Measurements from ENCODE around the gene SPATA21.

SPATA21 gene

GRCh38 chr1:16420424-16421118, 16.7 kb downstream of the SPATA21 start:
- DNase-seq (ENCODE audit: low read depth): no peak

GRCh38 chr1:16418823-16419425, 18.3 kb downstream of the SPATA21 start:
- DNase-seq (ENCODE audit: low read depth): no peak

- no peak for DNase-seq (ENCODE audit: low read depth)
These were observed 24.0 kb downstream of the SPATA21 start for GRCh38 chr1:16413191-16413590.

- DNase-seq (ENCODE audit: low read depth): no peak
These were observed 26.4 kb downstream of the SPATA21 start for GRCh38 chr1:16410803-16411202.

- DNase-seq (ENCODE audit: low read depth): no peak
These were observed 27.6 kb downstream of the SPATA21 start for GRCh38 chr1:16409536-16410152.

GRCh38 chr1:16406868-16407267, 30.4 kb downstream of the SPATA21 start:
- no peak for DNase-seq (ENCODE audit: low read depth)

- no peak for DNase-seq (ENCODE audit: low read depth)
These were observed 31.8 kb downstream of the SPATA21 start for GRCh38 chr1:16405441-16405840.

GRCh38 chr1:16402742-16403141, 34.5 kb downstream of the SPATA21 start:
- peak; percentile 45 for DNase-seq (ENCODE audit: low read depth)

GRCh38 chr1:16398371-16398953, 38.8 kb downstream of the SPATA21 start:
- DNase-seq (ENCODE audit: low read depth): no peak

- no peak for DNase-seq (ENCODE audit: low read depth)
These were observed 40.1 kb downstream of the SPATA21 start for GRCh38 chr1:16397120-16397519.

GRCh38 chr1:16396591-16396990, 40.6 kb downstream of the SPATA21 start:
- peak; percentile 48 for DNase-seq (ENCODE audit: low read depth)

- no peak for DNase-seq (ENCODE audit: low read depth)
These were observed 42.2 kb downstream of the SPATA21 start for GRCh38 chr1:16394977-16395376.

GRCh38 chr1:16393570-16394521, 43.4 kb downstream of the SPATA21 start:
- no peak for DNase-seq (ENCODE audit: low read depth)

GRCh38 chr1:16392740-16393569, 44.3 kb downstream of the SPATA21 start:
- no peak for DNase-seq (ENCODE audit: low read depth)

GRCh38 chr1:16391411-16391810, 45.8 kb downstream of the SPATA21 start:
- no peak for DNase-seq (ENCODE audit: low read depth)

- no peak for DNase-seq (ENCODE audit: low read depth)
These were observed 49.7 kb downstream of the SPATA21 start for GRCh38 chr1:16387201-16388188.

GRCh38 chr1:16386454-16387113, 50.6 kb downstream of the SPATA21 start:
- peak; percentile 65 for DNase-seq (ENCODE audit: low read depth)

GRCh38 chr1:16385659-16386453, 51.4 kb downstream of the SPATA21 start:
- DNase-seq (ENCODE audit: low read depth): no peak

Data from ELR (cell line).